ENCODE data around the gene MYRIP. TPM values are rescaled to one million over a fixed set of nuclear protein-coding genes. Genes with fewer than 3 reads are reported as not detected.

Gene MYRIP
- total RNA-seq, 4 donors from 2014 or later = 0.66 to 3.1 (median 2.6) TPM

- TF ChIP-seq POLR2A (IDR thresholded peaks at IDR 0.05) (no peak), CTCF (IDR thresholded peaks at IDR 0.05) (no peak)
- WGBS, 2 donors = 73 to 79% methylated on average over 3 of the region's 3 CpGs
- H3K27ac ChIP-seq = peak overlapping the region in 1 of 4 donors; percentile 13
- intact Hi-C loops (cut with DNase I) = no loop called here
- H3K27me3 ChIP-seq = no peaks in the 10 kb centered on the region
- DNase-seq = no peak
- H3K4me1 ChIP-seq = peaks cover 0 to 14% (median 8%) of the 10 kb centered on the region in 3 donors
- no peaks in the 10 kb centered on the region for H3K9me3 ChIP-seq
- H3K36me3 ChIP-seq = no peaks in the 10 kb centered on the region
- no peak overlapping the region for H3K4me3 ChIP-seq
These were observed 101.5 kb downstream of the MYRIP start for GRCh38 chr3:39910826-39911464.

DNA sequence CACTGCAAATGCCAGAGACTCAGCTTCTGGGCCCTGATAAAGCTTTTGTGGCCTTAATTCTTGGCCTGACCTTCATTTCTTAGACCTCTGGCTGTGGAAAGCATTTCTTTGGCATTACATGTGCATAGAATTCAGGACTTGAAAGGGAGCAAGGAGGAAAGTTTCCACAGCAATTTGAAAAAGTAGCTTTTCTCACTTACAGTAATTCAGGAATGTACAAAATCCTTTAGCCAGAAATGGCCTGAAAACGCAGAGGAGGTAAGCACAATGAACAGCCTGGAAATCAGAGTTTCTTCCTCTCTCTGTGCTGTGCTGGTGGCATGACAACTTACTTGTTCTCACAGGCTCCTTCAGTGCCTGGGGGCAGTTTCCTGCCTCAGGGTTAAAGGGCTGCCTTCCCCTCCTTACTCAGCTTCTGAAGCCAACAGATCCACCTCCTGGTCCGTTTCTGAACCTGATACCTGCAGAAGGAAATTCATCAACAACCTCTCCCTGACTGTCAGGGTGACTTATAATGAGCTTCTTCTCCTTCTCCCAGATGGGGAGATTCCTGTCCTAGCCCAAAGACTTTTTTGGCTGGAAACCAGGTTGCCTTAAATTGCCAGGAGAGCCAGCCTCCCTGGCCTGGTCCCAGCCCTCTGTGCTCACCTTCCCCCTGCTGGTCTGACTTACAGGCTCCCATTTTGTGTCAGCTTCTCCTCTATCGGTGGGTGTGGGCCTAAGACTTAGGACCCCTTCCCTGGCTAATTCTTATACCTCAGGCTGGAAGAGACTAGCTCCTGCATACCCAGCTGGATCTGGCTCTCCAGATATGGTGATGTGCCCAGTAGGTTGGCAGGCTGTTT is 102.3 kb downstream of the MYRIP start:
- DNase-seq = no peak
- Histone ChIP-seq H3K27ac (peak overlapping the region in 2 of 4 donors; percentile 13 to 14), H3K27me3 (no peaks in the 10 kb centered on the region), H3K4me1 (peaks cover 0 to 14% (median 8%) of the 10 kb centered on the region in 3 donors), H3K4me3 (no peak overlapping the region), H3K9me3 (no peaks in the 10 kb centered on the region), H3K36me3 (no peaks in the 10 kb centered on the region)
- intact Hi-C loops (cut with DNase I) = no loop called here
- 25 to 40% methylated on average over 3 of the region's 3 CpGs for WGBS, 2 donors
- TF ChIP-seq POLR2A (IDR thresholded peaks at IDR 0.05) = no peak
- no peak for TF ChIP-seq CTCF (IDR thresholded peaks at IDR 0.05)

- WGBS, 2 donors = 77 to 81% methylated on average over 2 of the region's 2 CpGs
- TF ChIP-seq POLR2A (IDR thresholded peaks at IDR 0.05) (no peak), CTCF (IDR thresholded peaks at IDR 0.05) (no peak)
These were observed 105.6 kb downstream of the MYRIP start for GRCh38 chr3:39915027-39915426.

GRCh38 chr3:39917065-39917773 is 107.8 kb downstream of the MYRIP start:
- no peak for DNase-seq
- H3K27ac ChIP-seq = no peak overlapping the region
- no peaks in the 10 kb centered on the region for H3K36me3 ChIP-seq
- no peaks in the 10 kb centered on the region for H3K4me1 ChIP-seq
- intact Hi-C loops (cut with DNase I) = no loop called here
- H3K9me3 ChIP-seq = no peaks in the 10 kb centered on the region
- no peaks in the 10 kb centered on the region for H3K27me3 ChIP-seq
- H3K4me3 ChIP-seq = no peak overlapping the region
- 11 to 16% methylated on average over 1 of the region's 1 CpG for WGBS, 2 donors
- TF ChIP-seq CTCF (IDR thresholded peaks at IDR 0.05) = no peak
- no peak for TF ChIP-seq POLR2A (IDR thresholded peaks at IDR 0.05)

More at GRCh38 chr3:39915027-39915426, 105.6 kb downstream of the MYRIP start:
- no peaks in the 10 kb centered on the region for H3K9me3 ChIP-seq
- no peak for DNase-seq
- peaks cover 0 to 14% (median 8%) of the 10 kb centered on the region in 3 donors for H3K4me1 ChIP-seq
- H3K27me3 ChIP-seq = no peaks in the 10 kb centered on the region
- H3K36me3 ChIP-seq = no peaks in the 10 kb centered on the region
- intact Hi-C loops (cut with DNase I) = no loop called here
- no peak overlapping the region for H3K4me3 ChIP-seq
- H3K27ac ChIP-seq = no peak overlapping the region
